Measurements from ENCODE around the gene CACNB4.

GRCh38 chr2:151943461-151943860 is 155.4 kb downstream of the CACNB4 start:
- TF ChIP-seq POLR2AphosphoS5 (IDR thresholded peaks at IDR 0.05) (no peak), CTCF (IDR thresholded peaks at IDR 0.05) (no peak)

Data from breast epithelium (tissue), 3 donors.